ENCODE measurements around the gene ALG8.

Gene ALG8

DNA sequence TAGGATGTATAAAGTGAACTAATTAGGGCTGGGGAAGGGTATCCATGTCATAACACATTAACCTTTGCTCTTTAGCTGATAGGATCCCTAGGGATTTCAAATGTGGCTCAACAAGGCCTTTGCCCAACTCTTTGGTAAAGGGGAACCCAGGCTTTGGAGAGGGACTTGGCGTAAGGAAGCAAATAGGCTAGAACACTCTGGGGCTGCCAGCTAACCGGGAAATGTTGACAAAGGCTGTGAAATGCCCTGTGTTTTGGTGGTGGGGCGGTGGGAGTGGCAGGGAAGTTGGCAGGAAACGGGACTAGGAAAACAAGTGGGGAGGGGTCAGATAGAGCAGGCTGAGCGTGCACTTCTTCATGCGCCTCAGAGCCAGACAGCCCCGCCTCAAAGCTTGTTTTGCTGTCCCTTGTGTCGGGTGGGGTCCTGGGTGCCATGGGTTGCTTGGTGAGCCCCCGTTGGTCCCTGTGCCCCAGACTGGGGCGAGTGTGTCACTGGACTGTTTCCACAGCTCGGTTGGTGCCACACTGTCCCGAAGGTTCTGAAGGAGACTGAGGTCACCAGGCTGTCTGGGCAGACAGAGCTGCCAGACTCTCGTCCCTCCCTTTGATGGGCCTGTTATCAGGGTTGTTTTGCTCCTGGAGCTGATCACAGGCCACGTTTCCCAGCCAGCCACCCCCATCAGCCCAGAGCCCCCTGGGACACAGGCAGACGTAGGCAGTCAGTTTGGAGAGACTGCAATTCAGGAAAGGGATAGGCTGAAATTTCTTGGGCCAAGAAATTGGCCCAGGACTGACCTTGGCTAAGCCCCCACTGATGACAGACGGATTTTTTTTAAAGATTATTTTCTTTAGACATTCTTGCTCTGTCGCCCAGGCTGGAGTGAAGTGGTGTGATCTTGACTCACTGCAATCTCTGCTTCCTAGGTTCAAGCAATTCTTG is 29.4 kb upstream of the ALG8 start:
- no peak for DNase-seq (ENCODE audit: insufficient read length, low spot score)
- no peak for TF ChIP-seq POLR2A (IDR thresholded peaks at IDR 0.05; ENCODE audit: low read depth, low read length)
- no peak for FAIRE-seq

- DNase-seq (ENCODE audit: insufficient read length, low spot score) (no peak), FAIRE-seq (no peak)
- TF ChIP-seq POLR2A (IDR thresholded peaks at IDR 0.05; ENCODE audit: low read depth, low read length): no peak
Measured at GRCh38 chr11:78166855-78167469, 27.5 kb upstream of the ALG8 start.

GRCh38 chr11:78164471-78164870 is 25.0 kb upstream of the ALG8 start:
- no peak for TF ChIP-seq POLR2A (IDR thresholded peaks at IDR 0.05; ENCODE audit: low read depth, low read length)
- FAIRE-seq (no peak), DNase-seq (ENCODE audit: insufficient read length, low spot score) (no peak)

GRCh38 chr11:78163828-78164227 is 24.4 kb upstream of the ALG8 start:
- no peak for TF ChIP-seq POLR2A (IDR thresholded peaks at IDR 0.05; ENCODE audit: low read depth, low read length)
- DNase-seq (ENCODE audit: insufficient read length, low spot score): no peak
- FAIRE-seq: no peak

GRCh38 chr11:78161962-78162371 is 22.5 kb upstream of the ALG8 start:
- no peak for DNase-seq (ENCODE audit: insufficient read length, low spot score)
- no peak for TF ChIP-seq POLR2A (IDR thresholded peaks at IDR 0.05; ENCODE audit: low read depth, low read length)
- no peak for FAIRE-seq

GRCh38 chr11:78161346-78161745 is 21.9 kb upstream of the ALG8 start:
- FAIRE-seq: no peak
- DNase-seq (ENCODE audit: insufficient read length, low spot score): no peak
- no peak for TF ChIP-seq POLR2A (IDR thresholded peaks at IDR 0.05; ENCODE audit: low read depth, low read length)

DNA sequence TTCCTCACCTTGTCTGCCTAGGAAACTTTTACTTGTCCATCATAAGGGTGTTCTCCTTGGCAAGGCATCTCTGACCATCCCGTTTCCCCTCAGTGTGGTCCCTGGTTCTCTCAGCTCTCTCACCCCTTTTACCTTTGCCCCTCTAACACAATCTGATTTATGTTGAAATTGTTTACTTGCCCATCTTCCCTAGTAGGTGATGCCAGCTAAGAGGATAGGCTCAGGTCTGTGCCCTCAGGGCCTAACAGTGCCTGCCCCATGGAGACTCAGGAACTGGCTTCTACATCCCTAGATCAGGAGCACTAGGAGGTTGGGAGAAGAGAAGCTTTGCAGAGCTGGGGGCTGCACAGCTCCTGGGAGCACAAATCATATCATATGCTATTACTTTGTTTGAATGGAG is 21.1 kb upstream of the ALG8 start:
- TF ChIP-seq POLR2A (IDR thresholded peaks at IDR 0.05; ENCODE audit: low read depth, low read length): no peak
- DNase-seq (ENCODE audit: insufficient read length, low spot score): no peak
- FAIRE-seq: no peak

- DNase-seq (ENCODE audit: insufficient read length, low spot score): no peak
- no peak for FAIRE-seq
- TF ChIP-seq POLR2A (IDR thresholded peaks at IDR 0.05; ENCODE audit: low read depth, low read length): no peak
Measured at GRCh38 chr11:78158987-78159652, 19.7 kb upstream of the ALG8 start.

- FAIRE-seq: no peak
- no peak for DNase-seq (ENCODE audit: insufficient read length, low spot score)
- TF ChIP-seq POLR2A (IDR thresholded peaks at IDR 0.05; ENCODE audit: low read depth, low read length): no peak
Measured at GRCh38 chr11:78156127-78156844, 16.9 kb upstream of the ALG8 start.

DNA sequence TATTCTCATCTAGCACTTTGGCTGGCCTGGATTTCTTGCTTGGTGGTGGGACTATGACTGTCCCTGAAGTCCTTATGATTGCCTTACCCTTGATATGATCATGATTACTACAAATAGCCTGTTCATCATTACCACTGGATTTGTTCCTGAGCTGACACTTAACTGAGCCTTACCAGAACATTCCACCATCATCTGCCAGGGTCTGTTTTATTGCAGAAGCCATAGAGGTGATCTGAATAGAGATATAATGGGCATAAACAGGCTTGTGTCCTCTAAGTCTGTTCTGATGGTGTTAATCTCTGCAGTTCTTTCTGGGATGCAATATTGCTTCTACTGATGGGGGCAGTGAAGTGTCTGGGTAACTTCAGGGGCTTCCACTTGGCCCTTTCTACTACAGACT is 12.4 kb upstream of the ALG8 start:
- no peak for FAIRE-seq
- no peak for TF ChIP-seq POLR2A (IDR thresholded peaks at IDR 0.05; ENCODE audit: low read depth, low read length)

GRCh38 chr11:78150754-78151153 is 11.3 kb upstream of the ALG8 start:
- DNase-seq (ENCODE audit: insufficient read length, low spot score) (no peak), FAIRE-seq (no peak)
- no peak for TF ChIP-seq POLR2A (IDR thresholded peaks at IDR 0.05; ENCODE audit: low read depth, low read length)

More for the DNA sequence above, 12.4 kb upstream of the ALG8 start:
- DNase-seq (ENCODE audit: insufficient read length, low spot score): no peak

GRCh38 chr11:78150346-78150745 is 10.9 kb upstream of the ALG8 start:
- TF ChIP-seq POLR2A (IDR thresholded peaks at IDR 0.05; ENCODE audit: low read depth, low read length): no peak
- DNase-seq (ENCODE audit: insufficient read length, low spot score): no peak
- no peak for FAIRE-seq

- no peak for DNase-seq (ENCODE audit: insufficient read length, low spot score)
Measured at GRCh38 chr11:78149646-78150045, 10.2 kb upstream of the ALG8 start.

GRCh38 chr11:78147807-78148206 is 8.4 kb upstream of the ALG8 start:
- TF ChIP-seq POLR2A (IDR thresholded peaks at IDR 0.05; ENCODE audit: low read depth, low read length): no peak
- no peak for FAIRE-seq
- DNase-seq (ENCODE audit: insufficient read length, low spot score): no peak

More at GRCh38 chr11:78149646-78150045, 10.2 kb upstream of the ALG8 start:
- FAIRE-seq: no peak
- TF ChIP-seq POLR2A (IDR thresholded peaks at IDR 0.05; ENCODE audit: low read depth, low read length): no peak
